ENCODE data around the gene CPSF4L. TPM values are rescaled to one million over a fixed set of nuclear protein-coding genes. Genes with fewer than 3 reads are reported as not detected.

Gene CPSF4L
- total and polyA plus RNA-seq, 7 experiments from 2014 or later: not detected

DNA sequence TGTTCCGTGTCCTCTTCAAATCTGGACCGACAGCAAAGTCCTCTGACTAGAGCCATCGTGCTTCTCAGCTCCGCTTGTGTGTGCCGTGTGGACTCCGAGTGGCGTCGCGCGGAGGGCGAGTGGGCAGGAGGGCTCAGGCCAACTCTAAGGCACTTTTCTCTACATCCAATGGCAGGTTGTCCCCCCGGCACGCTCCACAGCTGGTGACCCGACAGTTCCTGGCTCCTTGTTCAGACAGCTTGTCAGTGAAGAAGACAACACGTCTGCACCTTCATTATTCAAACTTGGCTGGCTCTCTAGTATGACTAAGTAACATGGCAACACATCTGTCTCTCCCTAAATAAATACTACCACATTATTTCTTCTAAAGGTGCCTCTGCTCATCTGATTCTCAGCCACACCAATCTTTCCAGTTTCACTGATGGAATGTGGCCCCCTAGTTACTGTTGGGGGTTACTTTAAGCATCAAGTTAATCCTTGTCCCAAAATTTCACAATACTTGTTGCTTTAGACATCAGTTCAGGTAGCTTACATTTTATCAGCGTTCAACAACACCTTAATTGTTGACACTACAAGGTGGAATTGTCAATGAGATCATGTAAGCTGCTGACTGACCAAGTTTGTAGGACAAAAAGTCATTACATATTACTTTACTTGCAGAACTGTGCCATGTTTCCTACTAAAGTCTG is 53.4 kb downstream of the CPSF4L start:
- Histone ChIP-seq H3K4me1 (ENCODE audit: control insufficient read depth in 2 of 2, insufficient read depth in 2 of 2, low read length in 2 of 2) (peaks cover 14 to 16% of the 10 kb centered on the region in 2 donors), H3K4me3 (ENCODE audit: low read length) (no peak overlapping the region), H3K36me3 (ENCODE audit: control insufficient read depth in 2 of 3, insufficient read depth in 3 of 3, low read length in 3 of 3) (peaks cover 8 to 65% (median 28%) of the 10 kb centered on the region in 3 experiments), H3K27me3 (ENCODE audit: control insufficient read depth in 2 of 2, insufficient read depth in 2 of 2, low read length in 2 of 2) (no peaks in the 10 kb centered on the region), H3K9me3 (ENCODE audit: control insufficient read depth in 2 of 3, low read length in 3 of 3) (no peaks in the 10 kb centered on the region), H3K27ac (ENCODE audit: low read depth, low read length) (no peak overlapping the region)
- H3K4me3 Mint-ChIP-seq: no peak overlapping the region
- POLR2A ChIA-PET: no interaction called here
- CTCF ChIA-PET: interaction anchor here (1.2 to 1.6 kb wide), 2 partner anchors 24 to 29 kb away, joined by 3 to 5 read pairs; a partner anchor contains a TSS
- H3K4me1 Mint-ChIP-seq: peaks cover 17 to 47% (median 31%) of the 10 kb centered on the region in 7 donors
- no peaks in the 10 kb centered on the region for H3K9me3 Mint-ChIP-seq
- ATAC-seq (no peak), DNase-seq (no peak)
- intact Hi-C loops (cut with micrococcal nuclease): no loop called here
- H3K27me3 Mint-ChIP-seq: no peaks in the 10 kb centered on the region
- H3K36me3 Mint-ChIP-seq: peaks cover 13 to 36% (median 21%) of the 10 kb centered on the region in 5 donors
- peak overlapping the region in 6 of 9 donors; percentile 0 to 95 (median 53) for H3K27ac Mint-ChIP-seq

DNA sequence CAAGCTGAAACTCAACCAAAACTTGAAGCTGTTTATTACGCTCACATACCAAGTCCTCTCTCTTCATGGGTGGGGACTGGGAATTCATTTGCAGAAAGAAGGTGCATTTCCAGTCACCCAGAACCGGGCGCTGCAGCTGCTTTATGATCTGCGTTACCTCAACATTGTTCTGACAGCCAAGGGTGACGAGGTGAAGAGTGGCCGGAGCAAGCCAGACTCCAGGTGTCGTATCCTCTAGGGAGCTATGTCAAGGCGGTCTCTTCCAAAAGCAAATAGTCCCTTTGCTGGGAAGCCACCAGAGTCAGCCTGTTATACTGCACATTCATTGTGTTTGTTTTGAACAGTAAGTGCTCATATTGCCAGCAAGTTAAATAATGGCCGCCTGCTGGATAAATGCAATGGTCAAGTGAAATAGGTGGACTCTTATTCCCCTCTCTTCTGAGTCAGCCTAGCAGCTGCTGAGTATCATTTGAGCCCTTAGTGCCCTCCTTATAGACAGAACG is 56.2 kb downstream of the CPSF4L start:
- H3K4me1 Mint-ChIP-seq: peaks cover 17 to 46% (median 34%) of the 10 kb centered on the region in 7 donors
- peak overlapping the region in 6 of 9 donors; percentile 36 to 93 (median 62) for H3K27ac Mint-ChIP-seq
- no peaks in the 10 kb centered on the region for H3K27me3 Mint-ChIP-seq
- H3K36me3 Mint-ChIP-seq: peaks cover 21 to 59% (median 30%) of the 10 kb centered on the region in 5 donors
- H3K27me3 ChIP-seq (ENCODE audit: control insufficient read depth in 2 of 2, insufficient read depth in 2 of 2, low read length in 2 of 2): no peaks in the 10 kb centered on the region
- ChIA-PET POLR2A (interaction anchor here (0.6 to 0.8 kb wide), 2 partner anchors 10 to 12 kb away, joined by 3 read pairs; partner anchors contain the start of gene COG1), CTCF (no interaction called here)
- H3K9me3 ChIP-seq (ENCODE audit: control insufficient read depth in 2 of 3, low read length in 3 of 3): no peaks in the 10 kb centered on the region
- intact Hi-C loops (cut with micrococcal nuclease): no loop called here
- no peaks in the 10 kb centered on the region for H3K9me3 Mint-ChIP-seq
- DNase-seq (no peak), ATAC-seq (no peak)
- H3K27ac ChIP-seq (ENCODE audit: low read depth, low read length): no peak overlapping the region
- peak overlapping the region in 1 of 10 donors; percentile 45 for H3K4me3 Mint-ChIP-seq
- no peak overlapping the region for H3K4me3 ChIP-seq (ENCODE audit: low read length)
- peaks cover 15 to 89% (median 28%) of the 10 kb centered on the region in 3 experiments for H3K36me3 ChIP-seq (ENCODE audit: control insufficient read depth in 2 of 3, insufficient read depth in 3 of 3, low read length in 3 of 3)
- H3K4me1 ChIP-seq (ENCODE audit: control insufficient read depth in 2 of 2, insufficient read depth in 2 of 2, low read length in 2 of 2): peaks cover 6 to 20% of the 10 kb centered on the region in 2 donors

DNA sequence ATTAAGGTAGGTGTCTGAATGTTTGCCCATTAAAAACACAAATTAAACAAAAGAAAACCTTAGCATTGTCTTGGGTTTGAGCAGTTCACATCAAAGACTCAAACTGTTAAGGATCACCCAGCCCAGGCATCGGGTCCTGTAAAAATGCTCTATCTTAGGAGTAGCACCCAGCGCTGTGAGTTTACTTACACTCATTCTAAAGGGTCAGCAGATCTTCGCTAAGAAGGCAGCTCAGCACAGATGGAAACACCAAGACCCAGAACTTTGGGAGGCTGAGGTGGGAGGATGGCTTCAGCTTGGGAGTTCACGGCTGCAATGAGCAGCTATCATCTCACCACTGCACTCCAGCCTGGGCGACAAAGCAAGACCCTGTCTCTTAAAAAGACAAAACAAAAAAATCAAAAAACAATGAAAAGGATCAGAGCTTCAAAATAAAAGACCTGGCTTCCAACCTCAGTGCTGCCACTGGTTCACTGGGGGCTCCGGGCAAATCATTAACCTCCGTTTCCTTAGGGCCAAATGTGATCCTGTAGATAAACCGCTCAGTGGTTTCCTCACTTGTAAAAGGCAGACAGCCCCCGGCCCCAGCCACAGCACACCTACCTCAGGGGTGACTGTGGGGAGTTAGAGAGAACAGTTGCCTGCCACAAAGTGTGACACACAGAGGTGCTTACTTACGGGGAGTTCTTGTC is 57.7 kb downstream of the CPSF4L start:
- H3K36me3 ChIP-seq (ENCODE audit: control insufficient read depth in 2 of 3, insufficient read depth in 3 of 3, low read length in 3 of 3): peaks cover 18 to 94% (median 28%) of the 10 kb centered on the region in 3 experiments
- Mint-ChIP-seq H3K36me3 (peaks cover 25 to 73% (median 39%) of the 10 kb centered on the region in 5 donors), H3K9me3 (no peaks in the 10 kb centered on the region), H3K4me3 (peak overlapping the region in 9 of 10 donors; percentile 4 to 69 (median 58)), H3K27me3 (no peaks in the 10 kb centered on the region), H3K27ac (peak overlapping the region; percentile 58 to 94 (median 88)), H3K4me1 (peaks cover 17 to 39% (median 25%) of the 10 kb centered on the region in 7 donors)
- CTCF ChIA-PET: no interaction called here
- ATAC-seq (peak; percentile 70), DNase-seq (peak in 4 of 9 donors; percentile 14 to 32 (median 21))
- H3K4me1 ChIP-seq (ENCODE audit: control insufficient read depth in 2 of 2, insufficient read depth in 2 of 2, low read length in 2 of 2): peaks cover 6 to 20% of the 10 kb centered on the region in 2 donors
- H3K27ac ChIP-seq (ENCODE audit: low read depth, low read length): peak overlapping the region; percentile 59
- POLR2A ChIA-PET: interaction anchor here (0.8 to 2.4 kb wide), 4 partner anchors 8 to 33 kb away, joined by 3 to 7 read pairs (median 5); no protein-coding TSS in a partner anchor
- no peaks in the 10 kb centered on the region for H3K9me3 ChIP-seq (ENCODE audit: control insufficient read depth in 2 of 3, low read length in 3 of 3)
- intact Hi-C loops (cut with micrococcal nuclease): loop anchor here (1.0 kb wide), 1 partner anchor 11 kb away; the partner anchor contains the start of gene COG1 (in 2 of the 2)
- no peaks in the 10 kb centered on the region for H3K27me3 ChIP-seq (ENCODE audit: control insufficient read depth in 2 of 2, insufficient read depth in 2 of 2, low read length in 2 of 2)
- H3K4me3 ChIP-seq (ENCODE audit: low read length): no peak overlapping the region

DNA sequence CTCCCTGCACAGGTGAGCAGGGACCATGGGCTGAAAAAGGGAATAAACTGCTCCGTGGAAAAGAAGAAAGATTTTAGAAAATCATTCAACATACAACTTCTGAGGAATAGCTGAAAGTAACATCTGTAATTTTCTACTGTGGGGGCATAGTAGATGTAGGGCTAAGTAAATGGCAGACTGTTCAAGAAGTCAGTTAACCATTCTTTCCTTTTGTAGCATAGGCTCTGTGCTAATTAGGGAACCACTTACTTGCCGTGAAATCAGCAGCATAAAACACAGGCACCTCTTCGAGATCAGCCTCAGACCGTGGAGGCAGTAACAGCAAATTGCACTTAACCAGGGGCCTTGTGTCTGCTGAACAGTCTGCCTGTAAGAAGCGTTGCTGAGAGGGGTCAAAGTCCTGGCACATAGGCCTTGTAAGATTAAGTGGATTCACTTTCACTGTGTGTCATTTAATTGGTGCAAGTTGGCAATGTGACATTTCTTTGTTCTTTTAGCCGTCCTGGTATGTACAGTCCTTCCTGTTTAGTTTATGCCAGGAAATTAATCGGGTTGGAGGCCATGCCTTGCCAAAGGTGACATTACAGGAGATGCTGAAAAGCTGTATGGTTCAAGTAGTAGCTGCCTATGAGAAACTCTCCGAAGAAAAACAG is 58.4 kb downstream of the CPSF4L start:
- peak in 5 of 9 donors; percentile 19 to 41 (median 21) for DNase-seq
- H3K4me3 Mint-ChIP-seq: peak overlapping the region; percentile 4 to 69 (median 56)
- POLR2A ChIA-PET: interaction anchor here (0.7 to 2.4 kb wide), 6 partner anchors 9 to 33 kb away, joined by 3 to 7 read pairs (median 4); no protein-coding TSS in a partner anchor

DNA sequence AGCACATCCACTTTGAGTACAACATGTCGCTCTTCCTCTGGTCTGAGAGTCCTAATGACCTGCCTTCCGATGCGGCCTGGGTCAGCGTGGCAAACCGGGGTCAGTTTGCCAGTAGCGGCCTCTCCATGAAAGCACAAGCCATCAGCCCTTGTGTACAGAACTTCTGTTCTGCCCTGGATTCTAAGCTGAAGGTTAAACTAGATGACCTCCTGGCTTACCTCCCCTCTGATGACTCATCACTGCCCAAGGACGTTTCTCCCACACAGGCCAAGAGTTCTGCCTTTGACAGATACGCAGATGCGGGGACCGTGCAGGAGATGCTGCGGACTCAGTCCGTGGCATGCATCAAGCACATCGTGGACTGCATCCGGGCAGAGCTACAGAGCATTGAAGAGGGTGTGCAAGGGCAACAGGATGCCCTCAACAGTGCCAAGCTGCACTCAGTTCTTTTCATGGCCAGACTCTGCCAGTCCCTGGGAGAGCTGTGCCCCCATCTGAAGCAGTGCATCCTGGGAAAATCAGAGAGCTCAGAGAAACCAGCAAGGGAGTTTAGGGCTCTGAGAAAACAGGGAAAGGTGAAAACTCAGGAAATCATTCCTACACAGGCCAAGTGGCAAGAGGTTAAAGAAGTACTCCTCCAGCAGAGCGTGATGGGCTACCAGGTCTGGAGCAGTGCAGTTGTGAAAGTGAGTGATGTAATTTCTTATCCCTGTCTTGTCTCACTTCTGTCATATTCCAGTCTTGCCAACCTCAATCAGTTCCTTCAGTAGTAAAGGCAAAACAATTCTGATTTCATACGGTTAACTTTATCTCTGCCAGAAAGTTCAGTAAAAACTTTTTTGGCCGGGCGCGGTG is 60.2 kb downstream of the CPSF4L start:
- Mint-ChIP-seq H3K27ac (peak overlapping the region in 6 of 9 donors; percentile 12 to 93 (median 77)), H3K4me3 (peak overlapping the region in 2 of 10 donors; percentile 36 to 38), H3K36me3 (peaks cover 34 to 79% (median 39%) of the 10 kb centered on the region in 5 donors), H3K9me3 (peaks cover 0 to 3% (median 0%) of the 10 kb centered on the region in 11 donors), H3K4me1 (peaks cover 21 to 43% (median 39%) of the 10 kb centered on the region in 7 donors), H3K27me3 (no peaks in the 10 kb centered on the region)
- no peaks in the 10 kb centered on the region for H3K27me3 ChIP-seq (ENCODE audit: control insufficient read depth in 2 of 2, insufficient read depth in 2 of 2, low read length in 2 of 2)
- ATAC-seq: no peak
- no peak for DNase-seq
- ChIA-PET POLR2A (interaction anchor here (0.6 to 0.8 kb wide), 2 partner anchors 10 kb away, joined by 3 to 4 read pairs; no protein-coding TSS in a partner anchor), CTCF (interaction anchor here (0.6 to 1.4 kb wide), 3 partner anchors 169 to 1295 kb away, joined by 3 read pairs; no protein-coding TSS in a partner anchor)
- intact Hi-C loops (cut with micrococcal nuclease): no loop called here
- peaks cover 6 to 20% of the 10 kb centered on the region in 2 donors for H3K4me1 ChIP-seq (ENCODE audit: control insufficient read depth in 2 of 2, insufficient read depth in 2 of 2, low read length in 2 of 2)
- no peak overlapping the region for H3K4me3 ChIP-seq (ENCODE audit: low read length)
- H3K27ac ChIP-seq (ENCODE audit: low read depth, low read length): no peak overlapping the region
- no peaks in the 10 kb centered on the region for H3K9me3 ChIP-seq (ENCODE audit: control insufficient read depth in 2 of 3, low read length in 3 of 3)
- H3K36me3 ChIP-seq (ENCODE audit: control insufficient read depth in 2 of 3, insufficient read depth in 3 of 3, low read length in 3 of 3): peaks cover 18 to 94% (median 26%) of the 10 kb centered on the region in 3 experiments

More for the DNA sequence above, 58.4 kb downstream of the CPSF4L start:
- peaks cover 17 to 39% (median 27%) of the 10 kb centered on the region in 7 donors for H3K4me1 Mint-ChIP-seq
- CTCF ChIA-PET: interaction anchor here (1.3 kb wide), 1 partner anchor 12 kb away, joined by 3 read pairs; no protein-coding TSS in a partner anchor
- H3K4me3 ChIP-seq (ENCODE audit: low read length): no peak overlapping the region
- H3K27ac Mint-ChIP-seq: peak overlapping the region; percentile 58 to 94 (median 88)
- no peaks in the 10 kb centered on the region for H3K9me3 Mint-ChIP-seq
- H3K36me3 Mint-ChIP-seq: peaks cover 26 to 73% (median 38%) of the 10 kb centered on the region in 5 donors
- H3K27me3 ChIP-seq (ENCODE audit: control insufficient read depth in 2 of 2, insufficient read depth in 2 of 2, low read length in 2 of 2): no peaks in the 10 kb centered on the region
- intact Hi-C loops (cut with micrococcal nuclease): loop anchor here (1.0 kb wide), 1 partner anchor 10 kb away; the partner anchor contains the start of gene COG1 (in 2 of the 2)
- H3K27me3 Mint-ChIP-seq: no peaks in the 10 kb centered on the region
- no peaks in the 10 kb centered on the region for H3K9me3 ChIP-seq (ENCODE audit: control insufficient read depth in 2 of 3, low read length in 3 of 3)
- peaks cover 18 to 94% (median 26%) of the 10 kb centered on the region in 3 experiments for H3K36me3 ChIP-seq (ENCODE audit: control insufficient read depth in 2 of 3, insufficient read depth in 3 of 3, low read length in 3 of 3)
- H3K27ac ChIP-seq (ENCODE audit: low read depth, low read length): peak overlapping the region; percentile 59
- ATAC-seq: peak; percentile 60
- H3K4me1 ChIP-seq (ENCODE audit: control insufficient read depth in 2 of 2, insufficient read depth in 2 of 2, low read length in 2 of 2): peaks cover 6 to 20% of the 10 kb centered on the region in 2 donors

Data from naive thymus-derived CD4-positive, alpha-beta T cell (primary cell).